IMR-90 (cell line): ENCODE results near the gene C9orf78. TPM values are rescaled to one million over a fixed set of nuclear protein-coding genes. Genes with fewer than 3 reads are reported as not detected.
A peak's percentile ranks its signal among the peaks of the same experiment; 100 is the strongest.

Experiments
- ATAC-seq: fragments of 200-7000 bp; cut with Tn5 transposase; 2 replicates; pipeline ENCODE4 v1.9.1; 2020; ENCODE audit warnings: low read depth, mild to moderate bottlenecking, moderate library complexity
- BruUV-seq: library from RNA; stranded (reverse); fragments of 400-500 nt; replicated peaks from 2 replicates; lab custom pipeline; 2021; lab: Mats Ljungman, UMichigan
- CTCF ChIA-PET: fragments of 300-600 bp; formaldehyde crosslinking; extraction: SDS; loops from one replicate; lab custom pipeline; 2021; ENCODE audit warnings: antibody characterized with exemption; lab: Yijun Ruan, JAX
- POLR2A ChIA-PET: fragments of 300-600 bp; sonication (Branson Sonifier 250); formaldehyde crosslinking; loops from one replicate; lab custom pipeline; 2022; ENCODE audit warnings: antibody characterized with exemption; ENCODE audit not compliant: unreplicated experiment; lab: Charles Lee
- DNase-seq: peaks from one replicate; pipeline ENCODE4 v3.0.0; 2013
- H2AFZ ChIP-seq: replicated peaks from 2 replicates; pipeline ENCODE3; 2013; ENCODE audit warnings: low read length, mild to moderate bottlenecking; ENCODE audit not compliant: poor library complexity
- H2AK5ac ChIP-seq: 2 replicates; pipeline ENCODE4 v1.6.1; 2013; ENCODE audit warnings: low read depth, low read length, inconsistent platforms
- H2AK9ac ChIP-seq: replicated peaks from 2 replicates; pipeline ENCODE3; 2013; ENCODE audit warnings: mild to moderate bottlenecking, low read depth, low read length, moderate library complexity; ENCODE audit not compliant: poor library complexity
- H2BK120ac ChIP-seq: 2 replicates; pipeline ENCODE4 v1.6.1; 2013; ENCODE audit warnings: low read depth, low read length, inconsistent platforms
- H2BK15ac ChIP-seq: 3 replicates; pipeline ENCODE4 v1.6.1; 2013; ENCODE audit warnings: low read depth, low read length, inconsistent platforms
- H2BK20ac ChIP-seq: 2 replicates; pipeline ENCODE4 v1.6.1; 2013; ENCODE audit warnings: low read depth, mild to moderate bottlenecking, inconsistent platforms, low read length, moderate library complexity
- H2BK5ac ChIP-seq: 2 replicates; pipeline ENCODE4 v1.6.1; 2013; ENCODE audit warnings: mild to moderate bottlenecking, low read depth, low read length, inconsistent platforms; ENCODE audit not compliant: poor library complexity, severe bottlenecking
- H3K14ac ChIP-seq: replicated peaks from 2 replicates; pipeline ENCODE4 v1.6.1; 2013; ENCODE audit warnings: low read depth, low read length, inconsistent platforms
- H3K18ac ChIP-seq: 2 replicates; pipeline ENCODE4 v1.6.1; 2013; ENCODE audit warnings: low read depth, low read length, control low read depth
- H3K23ac ChIP-seq: 2 replicates; pipeline ENCODE4 v1.6.1; 2013; ENCODE audit warnings: low read depth, low read length, inconsistent platforms
- H3K27ac ChIP-seq: 2 replicates; pipeline ENCODE4 v1.5.1; 2013; ENCODE audit warnings: mild to moderate bottlenecking, control low read depth, low read length; ENCODE audit not compliant: insufficient read depth
- H3K27me3 ChIP-seq: 2 replicates; pipeline ENCODE4 v1.6.1; 2013; ENCODE audit warnings: low read length; ENCODE audit not compliant: control insufficient read depth, insufficient read depth
- H3K36me3 ChIP-seq: 2 replicates; pipeline ENCODE4 v1.6.1; 2013; ENCODE audit warnings: low read length, mixed read lengths; ENCODE audit not compliant: control insufficient read depth, insufficient read depth
- H3K4ac ChIP-seq: 2 replicates; pipeline ENCODE4 v1.6.1; 2013; ENCODE audit warnings: low read depth, low read length, inconsistent platforms
- H3K4me1 ChIP-seq: 2 replicates; pipeline ENCODE4 v1.6.1; 2013; ENCODE audit warnings: low read length, mixed read lengths; ENCODE audit not compliant: control insufficient read depth, insufficient read depth
- H3K4me2 ChIP-seq: 2 replicates; pipeline ENCODE4 v1.6.1; 2013; ENCODE audit warnings: low read depth, mild to moderate bottlenecking, control low read depth, low read length, moderate library complexity
- H3K4me3 ChIP-seq: 2 replicates; pipeline ENCODE4 v1.5.1; 2013; ENCODE audit warnings: low read depth, mild to moderate bottlenecking, control low read depth, low read length, moderate library complexity; ENCODE audit not compliant: insufficient read depth
- H3K56ac ChIP-seq: 2 replicates; pipeline ENCODE4 v1.6.1; 2013; ENCODE audit warnings: low read length, inconsistent platforms; ENCODE audit not compliant: insufficient read depth; ENCODE audit errors: extremely low read depth
- H3K79me1 ChIP-seq, 2 experiments: 2 replicates each; pipeline ENCODE4 v1.6.1; 2013; ENCODE audit warnings: low read length in 2 of 2, inconsistent platforms in 1 of 2, low read depth in 1 of 2
- H3K9ac ChIP-seq: 2 replicates; pipeline ENCODE4 v1.6.1; 2013; ENCODE audit warnings: low read depth, low read length, control low read depth
- H3K9me1 ChIP-seq: 2 replicates; pipeline ENCODE4 v1.6.1; 2013; ENCODE audit warnings: low read length, inconsistent platforms; ENCODE audit not compliant: insufficient read depth
- H3K9me3 ChIP-seq: 2 replicates; pipeline ENCODE4 v1.6.1; 2013; ENCODE audit warnings: low read length; ENCODE audit not compliant: control insufficient read depth, insufficient read depth
- H4K20me1 ChIP-seq: 2 replicates; pipeline ENCODE4 v1.6.1; 2013; ENCODE audit warnings: low read length, inconsistent platforms; ENCODE audit not compliant: insufficient read depth
- H4K5ac ChIP-seq: 2 replicates; pipeline ENCODE4 v1.6.1; 2013; ENCODE audit warnings: mild to moderate bottlenecking, low read depth, low read length, control low read depth
- H4K8ac ChIP-seq, 2 experiments: 2 replicates each; pipeline ENCODE4 v1.6.1; 2013; ENCODE audit warnings: low read depth in 2 of 2, low read length in 2 of 2, control low read depth in 1 of 2, inconsistent platforms in 1 of 2
- H4K91ac ChIP-seq: 2 replicates; pipeline ENCODE4 v1.6.1; 2013; ENCODE audit warnings: low read depth, low read length, inconsistent platforms; ENCODE audit not compliant: insufficient read depth
- BHLHE40 ChIP-seq: fragments of 150-350 bp; IDR thresholded peaks from 2 replicates; pipeline ENCODE4 v1.6.1; 2016; ENCODE audit warnings: mild to moderate bottlenecking, low read depth, low read length
- CEBPB ChIP-seq: IDR thresholded peaks from 2 replicates; pipeline ENCODE4 v1.6.1; 2012; ENCODE audit warnings: low read depth, low read length, improper control_type of control experiment
- MAZ ChIP-seq: IDR thresholded peaks from 2 replicates; pipeline ENCODE4 v1.6.1; 2012; ENCODE audit warnings: low read depth, mild to moderate bottlenecking, low read length, improper control_type of control experiment, moderate library complexity, borderline replicate concordance
- NFE2L2 ChIP-seq: fragments of 150-350 bp; IDR thresholded peaks from 2 replicates; pipeline ENCODE4 v1.6.1; 2016; ENCODE audit warnings: low read depth, mild to moderate bottlenecking, low read length
- RCOR1 ChIP-seq: IDR thresholded peaks from 2 replicates; pipeline ENCODE4 v1.6.1; 2012; ENCODE audit warnings: mild to moderate bottlenecking, low read length, improper control_type of control experiment; ENCODE audit not compliant: insufficient replicate concordance
- RFX5 ChIP-seq: IDR thresholded peaks from 2 replicates; pipeline ENCODE4 v1.8.0; 2012; ENCODE audit warnings: low read depth, mild to moderate bottlenecking, low read length, moderate library complexity
- SMC3 ChIP-seq: fragments of 150-350 bp; IDR thresholded peaks from 2 replicates; pipeline ENCODE4 v1.6.1; 2016; ENCODE audit warnings: low read depth, mild to moderate bottlenecking, antibody characterized with exemption, low read length, moderate library complexity
- WGBS, 2 experiments: methylation state at CpG; one replicate each; pipeline versions ENCODE4 v1.1.5 to v1.1.7; 2013; ENCODE audit warnings: missing lambda C conversion rate in 2 of 2; ENCODE audit not compliant: insufficient read length in 1 of 2; ENCODE audit errors: extremely low coverage in 2 of 2; 5-methylcytosine and 5-hydroxymethylcytosine counted together
- dilution Hi-C: fragments of 300-500 bp; cut with HindIII; formaldehyde crosslinking; loops from one replicate; pipeline ENCODE4 v1.14.3; 2018; ENCODE audit warnings: low sequenced_read_pairs; ENCODE audit not compliant: unreplicated experiment
- in situ Hi-C: fragments of 300-500 bp; cut with MboI; formaldehyde crosslinking; loops from 3 replicates; pipeline ENCODE4 v1.14.3; 2019; ENCODE audit warnings: low sequenced_read_pairs, inconsistent platforms, mixed read lengths
- intact Hi-C: fragments of 100-400 bp; cut with micrococcal nuclease; formaldehyde crosslinking; loops from 2 replicates; pipeline ENCODE4 v1.10.0; 2022
- polyA plus RNA-seq, 3 experiments: library from polyadenylated mRNA; depleted of rRNA; stranded (reverse); fragments of >200 nt; gene quantifications; 2 replicates each; pipeline ENCODE4 v1.2.3, GENCODE V29; 2012; ENCODE audit warnings: low replicate concordance in 1 of 3
- total RNA-seq: library from RNA; depleted of rRNA; stranded (reverse); fragments of >200 nt; gene quantifications from 2 replicates; pipeline ENCODE4 v1.2.3, GENCODE V29; 2012
- TF ChIP-seq, protein P1 (sequence below): fragments of 150-350 bp; IDR thresholded peaks from 2 replicates; pipeline ENCODE4 v1.6.1; 2016; ENCODE audit warnings: low read depth, mild to moderate bottlenecking, low read length, moderate library complexity, borderline replicate concordance
- TF ChIP-seq, protein P2 (sequence below): fragments of 150-350 bp; IDR thresholded peaks from 2 replicates; pipeline ENCODE4 v1.6.1; 2017; ENCODE audit warnings: mild to moderate bottlenecking, antibody characterized with exemption, low read length, low read depth

The C9orf78 gene
- total and polyA plus RNA-seq, 2 of the 4 experiments (the other 2 are of a cell fraction): 29.8 to 46.0 TPM

DNA sequence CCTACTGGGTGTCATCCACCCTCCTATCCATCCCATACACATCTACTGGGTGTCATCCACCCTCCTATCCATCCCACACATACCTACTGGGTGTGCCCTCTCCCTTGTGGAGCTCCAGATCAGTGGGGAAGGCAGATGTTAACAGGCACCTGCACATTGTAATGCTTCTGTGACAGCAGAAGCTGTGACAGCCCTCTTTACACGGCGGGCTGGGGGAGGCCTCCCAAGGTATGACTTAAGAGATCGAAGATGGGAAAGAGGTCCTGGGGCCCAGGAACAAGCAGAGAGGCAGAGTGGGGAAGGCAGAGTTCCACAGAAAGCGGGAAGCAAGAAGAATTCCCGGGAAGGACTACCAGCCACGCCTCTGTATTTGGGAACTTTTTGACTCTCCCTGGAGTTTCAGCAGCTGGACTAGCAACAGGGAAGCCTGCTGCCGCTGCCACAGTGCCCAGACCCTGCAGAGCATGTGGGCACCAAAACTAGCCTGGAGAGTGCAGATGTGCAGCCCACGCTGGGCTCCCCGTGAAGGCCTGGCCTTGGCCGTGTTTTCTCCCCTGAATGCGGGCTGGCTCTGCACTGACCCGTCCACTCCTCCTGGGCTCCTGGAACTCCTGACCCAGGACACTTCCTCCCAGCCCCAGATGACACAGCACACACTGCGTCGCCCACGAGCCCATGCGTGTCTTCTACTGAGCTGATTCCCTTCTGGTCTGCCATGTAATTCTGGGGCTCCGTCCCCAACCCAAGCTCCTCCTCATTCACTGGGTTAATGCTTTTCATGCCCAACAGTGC lies 20.4 kb downstream of the C9orf78 start (continued):
- no peak for TF ChIP-seq BHLHE40

DNA sequence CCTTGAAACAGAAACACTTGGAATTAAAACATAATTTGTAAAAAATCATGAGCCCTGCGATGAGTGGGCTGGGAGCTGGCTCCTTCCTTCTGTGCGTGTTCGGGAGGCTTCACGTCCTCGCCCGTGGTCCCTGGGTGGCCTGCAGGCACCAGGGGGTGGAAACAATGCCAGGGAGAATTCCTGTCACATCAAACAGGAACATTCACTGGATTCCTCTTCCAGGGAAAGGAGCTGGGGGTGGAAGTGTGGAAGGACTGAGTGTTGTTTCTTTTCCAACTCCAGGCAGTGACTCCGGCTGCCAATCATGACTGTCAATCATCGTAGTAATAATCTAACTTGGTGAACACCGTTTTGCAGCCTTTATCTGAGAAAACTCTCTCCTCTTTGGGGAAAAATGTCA lies 21.4 kb downstream of the C9orf78 start:
- H2AFZ ChIP-seq: no peak overlapping the region
- peaks cover 58% of the 10 kb centered on the region for H3K36me3 ChIP-seq
- H3K27ac ChIP-seq: no peak overlapping the region
- H3K9me1 ChIP-seq: no peaks in the 10 kb centered on the region; the same call in 1 of the 2 replicates
- H2BK5ac ChIP-seq: no peak overlapping the region
- ChIA-PET POLR2A (no interaction called here), CTCF (no interaction called here)
- no peak overlapping the region for H2AK9ac ChIP-seq
- no peak overlapping the region for H2AK5ac ChIP-seq
- no peaks in the 10 kb centered on the region for H3K4me1 ChIP-seq
- H3K4me2 ChIP-seq: no peak overlapping the region
- no peak overlapping the region for H3K4ac ChIP-seq
- no peak overlapping the region for H3K14ac ChIP-seq
- DNase-seq: no peak
- ATAC-seq: no peak
- no peak overlapping the region for H4K91ac ChIP-seq
- H3K27me3 ChIP-seq: no peaks in the 10 kb centered on the region
- TF ChIP-seq CEBPB: no peak
- no peak for TF ChIP-seq NFE2L2
- TF ChIP-seq SMC3: no peak
- no peak for TF ChIP-seq MAZ
- TF ChIP-seq RFX5: no peak
- TF ChIP-seq, protein P1, sequence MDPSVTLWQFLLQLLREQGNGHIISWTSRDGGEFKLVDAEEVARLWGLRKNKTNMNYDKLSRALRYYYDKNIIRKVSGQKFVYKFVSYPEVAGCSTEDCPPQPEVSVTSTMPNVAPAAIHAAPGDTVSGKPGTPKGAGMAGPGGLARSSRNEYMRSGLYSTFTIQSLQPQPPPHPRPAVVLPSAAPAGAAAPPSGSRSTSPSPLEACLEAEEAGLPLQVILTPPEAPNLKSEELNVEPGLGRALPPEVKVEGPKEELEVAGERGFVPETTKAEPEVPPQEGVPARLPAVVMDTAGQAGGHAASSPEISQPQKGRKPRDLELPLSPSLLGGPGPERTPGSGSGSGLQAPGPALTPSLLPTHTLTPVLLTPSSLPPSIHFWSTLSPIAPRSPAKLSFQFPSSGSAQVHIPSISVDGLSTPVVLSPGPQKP: no peak
- TF ChIP-seq, protein P2, sequence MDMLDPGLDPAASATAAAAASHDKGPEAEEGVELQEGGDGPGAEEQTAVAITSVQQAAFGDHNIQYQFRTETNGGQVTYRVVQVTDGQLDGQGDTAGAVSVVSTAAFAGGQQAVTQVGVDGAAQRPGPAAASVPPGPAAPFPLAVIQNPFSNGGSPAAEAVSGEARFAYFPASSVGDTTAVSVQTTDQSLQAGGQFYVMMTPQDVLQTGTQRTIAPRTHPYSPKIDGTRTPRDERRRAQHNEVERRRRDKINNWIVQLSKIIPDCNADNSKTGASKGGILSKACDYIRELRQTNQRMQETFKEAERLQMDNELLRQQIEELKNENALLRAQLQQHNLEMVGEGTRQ: no peak
- TF ChIP-seq RCOR1: no peak
- peaks cover 5 to 44% of the 10 kb centered on the region in 2 experiments for H3K79me1 ChIP-seq
- H3K4me3 ChIP-seq: no peak overlapping the region
- H2BK120ac ChIP-seq: no peak overlapping the region
- H3K56ac ChIP-seq: no peak overlapping the region
- H4K8ac ChIP-seq: no peak overlapping the region
- no peak overlapping the region for H4K5ac ChIP-seq
- H3K9me3 ChIP-seq: no peaks in the 10 kb centered on the region
- intact Hi-C loops: no loop called here
- no peak overlapping the region for H2BK20ac ChIP-seq
- H2BK15ac ChIP-seq: no peak overlapping the region
- in situ Hi-C loops: no loop called here
- H3K23ac ChIP-seq: no peak overlapping the region
- dilution Hi-C loops: no loop called here
- H3K18ac ChIP-seq: no peak overlapping the region
- H4K20me1 ChIP-seq: peaks cover 5% of the 10 kb centered on the region; the same call in 1 of the 2 replicates
- BruUV-seq: TSS peak; percentile 78
- H3K9ac ChIP-seq: no peak overlapping the region
- 92% methylated on average over 3 of the region's 9 CpGs; no CpG with 5 or more reads in 1 of the 2 experiments for WGBS, 2 experiments
